A549 (cell line): ENCODE measurements around the gene PLEKHH3. TPM values are rescaled to one million over a fixed set of nuclear protein-coding genes. Genes with fewer than 3 reads are reported as not detected.
A peak's percentile ranks its signal among the peaks of the same experiment; 100 is the strongest.

ENCODE experiments used
- ATAC-seq, 2 experiments: fragments of 200-7000 bp in 1 of 2; fragments of >200 bp in 1 of 2; cut with Nextera tagmentation in 1 of 2; cut with Tn5 transposase in 1 of 2; 3 replicates each; pipeline versions ENCODE4 v1.8.0 to v1.9.1; 2018 to 2020; ENCODE audit warnings: mild to moderate bottlenecking in 1 of 2, moderate library complexity in 1 of 2
- CTCF ChIA-PET: fragments of 300-600 bp; sonication (Branson Sonifier 250); formaldehyde crosslinking; extraction: SDS; loops from one replicate; lab custom pipeline; 2021; ENCODE audit warnings: antibody characterized with exemption, inconsistent platforms; lab: Yijun Ruan, JAX
- POLR2A ChIA-PET: fragments of 350-600 bp; formaldehyde crosslinking; extraction: SDS; loops from one replicate; lab custom pipeline; 2021; ENCODE audit warnings: antibody characterized with exemption, inconsistent platforms; lab: Yijun Ruan, JAX
- DNase-seq, 2 experiments: peaks; one replicate each; pipeline versions ENCODE4 v3.0.0 to v3.0.0-alpha.2; 2011 to 2016; ENCODE audit warnings: low read depth in 1 of 2, low spot score in 1 of 2
- FAIRE-seq: peaks from 2 replicates; lab custom pipeline; 2011; peaks lifted over from hg19 to GRCh38; lab: Jason Lieb, UNC
- H3K27ac ChIP-seq, 2 experiments: fragments of >200 bp; sonication (Bioruptor Twin); formaldehyde crosslinking; 3 replicates each; pipeline ENCODE4 v1.5.1; 2016 to 2017
- H3K4me1 ChIP-seq: fragments of >200 bp; sonication (Bioruptor Twin); formaldehyde crosslinking; 3 replicates; pipeline ENCODE4 v1.6.1; 2016
- H3K4me2 ChIP-seq: fragments of >200 bp; sonication (Bioruptor Twin); formaldehyde crosslinking; 3 replicates; pipeline ENCODE4 v1.6.1; 2016
- H3K4me3 ChIP-seq: fragments of >200 bp; sonication (Bioruptor Twin); formaldehyde crosslinking; 3 replicates; pipeline ENCODE4 v1.5.1; 2016
- H3K9me3 ChIP-seq: fragments of >200 bp; sonication (Bioruptor Twin); formaldehyde crosslinking; 3 replicates; pipeline ENCODE4 v1.6.1; 2016
- BCL3 ChIP-seq: fragments of >200 bp; sonication (Bioruptor Twin); formaldehyde crosslinking; IDR thresholded peaks from 3 replicates; pipeline ENCODE4 v1.6.1; 2016
- CBX2 ChIP-seq: fragments of 200-600 bp; sonication (generic); IDR thresholded peaks from 2 replicates; pipeline ENCODE4 v1.6.1; 2016; ENCODE audit warnings: low read depth, mild to moderate bottlenecking, borderline replicate concordance
- CBX8 ChIP-seq: fragments of 200-600 bp; sonication (generic); IDR thresholded peaks from 2 replicates; pipeline ENCODE4 v1.6.1; 2016
- CEBPB ChIP-seq, 2 experiments: fragments of >200 bp in 1 of 2; sonication (Bioruptor Twin) in 1 of 2; formaldehyde crosslinking in 1 of 2; IDR thresholded peaks; 2 replicates each; pipeline ENCODE4 v1.6.1; 2012 to 2016
- EP300 ChIP-seq, 2 experiments: fragments of >200 bp; sonication (Bioruptor Twin); formaldehyde crosslinking; IDR thresholded peaks; 2 replicates in 1 of 2; 3 replicates in 1 of 2; pipeline ENCODE4 v1.6.1; 2016 to 2017
- ESRRA ChIP-seq: fragments of 150-350 bp; IDR thresholded peaks from 2 replicates; pipeline ENCODE4 v1.6.1; 2014; ENCODE audit warnings: mild to moderate bottlenecking, low read length, borderline replicate concordance
- FOSL2 ChIP-seq, 2 experiments: fragments of 450-650 bp in 1 of 2; fragments of >200 bp in 1 of 2; sonication (Bioruptor Twin) in 1 of 2; formaldehyde crosslinking; IDR thresholded peaks; 2 replicates each; pipeline versions ENCODE4 v1.5.0 to v1.6.1; 2016 to 2020; ENCODE audit warnings: mild to moderate bottlenecking in 1 of 2, moderate library complexity in 1 of 2
- HDAC2 ChIP-seq: fragments of 200-600 bp; sonication (generic); IDR thresholded peaks from 2 replicates; pipeline ENCODE4 v1.6.1; 2016
- HEYL ChIP-seq: fragments of 250-450 bp; sonication (Bioruptor Pico); IDR thresholded peaks from 2 replicates; pipeline ENCODE4 v1.8.0; 2021; ENCODE audit warnings: mild to moderate bottlenecking, moderate library complexity
- JUNB ChIP-seq: fragments of >200 bp; sonication (Bioruptor Twin); formaldehyde crosslinking; IDR thresholded peaks from 2 replicates; pipeline ENCODE4 v1.6.1; 2016
- MYC ChIP-seq: IDR thresholded peaks from 2 replicates; pipeline ENCODE4 v1.6.1; 2012; ENCODE audit warnings: mild to moderate bottlenecking, inconsistent platforms, low read length, improper control_type of control experiment, borderline replicate concordance
- NFE2L2 ChIP-seq: fragments of 150-350 bp; conservative IDR thresholded peaks from 2 replicates; pipeline ENCODE4 v1.6.1; 2014; ENCODE audit warnings: low read length
- NPAS2 ChIP-seq: fragments of 250-450 bp; sonication (Bioruptor Pico); IDR thresholded peaks from 2 replicates; pipeline ENCODE4 v1.8.0; 2022; ENCODE audit warnings: mild to moderate bottlenecking, moderate library complexity, borderline replicate concordance
- NR3C1 ChIP-seq: fragments of >200 bp; sonication (Bioruptor Twin); formaldehyde crosslinking; IDR thresholded peaks from 3 replicates; pipeline ENCODE4 v1.6.1; 2017
- PHF8 ChIP-seq: fragments of 200-600 bp; sonication (generic); IDR thresholded peaks from 2 replicates; pipeline ENCODE4 v1.6.1; 2016; ENCODE audit warnings: low read depth, mild to moderate bottlenecking, antibody characterized with exemption, moderate library complexity, borderline replicate concordance
- RARB ChIP-seq: fragments of 250-450 bp; sonication (Bioruptor Pico); IDR thresholded peaks from 2 replicates; pipeline ENCODE4 v1.8.0; 2021; ENCODE audit warnings: mild to moderate bottlenecking, moderate library complexity
- RCOR1 ChIP-seq: fragments of 150-350 bp; IDR thresholded peaks from 2 replicates; pipeline ENCODE4 v1.6.1; 2014; ENCODE audit warnings: antibody characterized with exemption, low read length, low read depth
- RNF2 ChIP-seq: fragments of 200-600 bp; sonication (generic); IDR thresholded peaks from 2 replicates; pipeline ENCODE4 v1.6.1; 2016; ENCODE audit warnings: low read depth, mild to moderate bottlenecking, antibody characterized with exemption, moderate library complexity, borderline replicate concordance
- USF2 ChIP-seq: fragments of 450-650 bp; IDR thresholded peaks from 2 replicates; pipeline ENCODE4 v1.6.1; 2014; ENCODE audit warnings: antibody characterized with exemption
- ZFP36 ChIP-seq: fragments of 450-650 bp; IDR thresholded peaks from 2 replicates; pipeline ENCODE4 v1.6.1; 2014; ENCODE audit warnings: borderline replicate concordance; ENCODE audit not compliant: partially characterized antibody
- WGBS: methylation state at CpG from one replicate; pipeline ENCODE4 v1.1.6; 2017; ENCODE audit errors: missing lambda C conversion rate; 5-methylcytosine and 5-hydroxymethylcytosine counted together
- polyA plus RNA-seq, 4 experiments: library from polyadenylated mRNA; depleted of rRNA in 3 of 4; stranded (reverse); fragments of >200 nt; fragmentation: RNase III in 1 of 4; extraction: RNeasy Plus Mini Kit Qiagen cat#74134 plus additional on column Dnase treatment in 1 of 4; gene quantifications; 2 replicates in 3 of 4; 3 replicates in 1 of 4; pipeline ENCODE4 v1.2.3, GENCODE V29; 2011 to 2017
- TF ChIP-seq, protein P1 (sequence below): IDR thresholded peaks from 2 replicates; pipeline ENCODE4 v1.6.1; 2012

Gene PLEKHH3
- polyA plus RNA-seq, 2 of the 4 experiments (the other 2 are of a cell fraction), result 5.5 to 14.0 TPM

GRCh38 chr17:42697108-42697811, 20.5 kb upstream of the PLEKHH3 start:
- Histone ChIP-seq H3K4me1 (peaks cover 6% of the 10 kb centered on the region; the same call in 2 of the 3 replicates), H3K27ac (no peak overlapping the region), H3K9me3 (no peaks in the 10 kb centered on the region), H3K4me2 (no peak overlapping the region)
- FAIRE-seq (peak; percentile 7), DNase-seq (no peak), ATAC-seq (no peak)
- WGBS, result 92% methylated on average over 18 of the region's 19 CpGs
- CTCF ChIA-PET, result interaction anchor here (1.0 to 5.8 kb wide), 7 partner anchors 7 to 232 kb away, joined by 3 to 43 read pairs (median 4); partner anchors contain the start of genes PLEKHH3 and PSMC3IP
- TF ChIP-seq ZFP36 (no peak), RCOR1 (no peak)
- TF ChIP-seq, all 56 proteins: peak for 0
- POLR2A ChIA-PET, result no interaction called here
- H3K4me3 ChIP-seq, result no peak overlapping the region

GRCh38 chr17:42695500-42695899, 18.7 kb upstream of the PLEKHH3 start:
- Histone ChIP-seq H3K4me2 (no peak overlapping the region), H3K27ac (no peak overlapping the region), H3K4me1 (peaks cover 6% of the 10 kb centered on the region; the same call in 2 of the 3 replicates), H3K4me3 (no peak overlapping the region), H3K9me3 (no peaks in the 10 kb centered on the region)
- ChIA-PET POLR2A (no interaction called here), CTCF (interaction anchor here (0.7 to 4.2 kb wide), 5 partner anchors 10 to 909 kb away, joined by 3 to 16 read pairs (median 6); partner anchors contain the start of genes JUP and PSMC3IP)
- WGBS, result 95% methylated on average over 20 of the region's 20 CpGs
- FAIRE-seq, result no peak
- TF ChIP-seq NFE2L2 (no peak), RNF2 (no peak), USF2 (no peak), ESRRA (no peak), HDAC2 (no peak), ZFP36 (no peak), EP300 (IDR thresholded peaks at IDR 0.05) (no peak), CEBPB (IDR thresholded peaks at IDR 0.05) (no peak), JUNB (no peak), NR3C1 (no peak), HEYL (CRISPR knock-in tag) (no peak), MYC (no peak), CBX8 (no peak), FOSL2 (IDR thresholded peaks at IDR 0.05) (no peak), FOSL2 (CRISPR knock-in tag; IDR thresholded peaks at IDR 0.05) (no peak), CBX2 (no peak), BCL3 (no peak)
- TF ChIP-seq, protein P1, sequence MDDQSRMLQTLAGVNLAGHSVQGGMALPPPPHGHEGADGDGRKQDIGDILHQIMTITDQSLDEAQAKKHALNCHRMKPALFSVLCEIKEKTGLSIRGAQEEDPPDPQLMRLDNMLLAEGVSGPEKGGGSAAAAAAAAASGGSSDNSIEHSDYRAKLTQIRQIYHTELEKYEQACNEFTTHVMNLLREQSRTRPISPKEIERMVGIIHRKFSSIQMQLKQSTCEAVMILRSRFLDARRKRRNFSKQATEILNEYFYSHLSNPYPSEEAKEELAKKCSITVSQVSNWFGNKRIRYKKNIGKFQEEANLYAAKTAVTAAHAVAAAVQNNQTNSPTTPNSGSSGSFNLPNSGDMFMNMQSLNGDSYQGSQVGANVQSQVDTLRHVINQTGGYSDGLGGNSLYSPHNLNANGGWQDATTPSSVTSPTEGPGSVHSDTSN, result no peak
- DNase-seq, result no peak
- ATAC-seq, result no peak

DNA sequence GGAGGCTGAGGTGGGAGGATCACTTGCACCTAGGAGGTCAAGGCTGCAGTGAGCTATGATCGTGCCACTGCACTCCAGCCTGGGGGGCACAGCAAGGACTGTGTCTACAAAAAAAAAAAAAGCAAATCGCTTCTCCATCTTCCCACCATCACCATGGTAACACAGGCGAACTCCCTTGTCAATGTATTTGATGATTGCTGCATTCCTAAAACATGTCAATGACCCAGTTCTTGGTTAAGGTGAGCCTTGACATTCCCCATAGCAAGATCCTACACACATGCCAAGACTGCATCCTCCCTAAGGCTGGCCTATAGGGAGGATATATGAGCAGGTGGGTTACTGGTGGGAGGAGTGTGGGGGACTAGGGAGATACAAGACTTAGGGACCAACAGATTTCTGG, 17.7 kb upstream of the PLEKHH3 start:
- ATAC-seq, result no peak
- POLR2A ChIA-PET, result no interaction called here

More for the DNA sequence above, 17.7 kb upstream of the PLEKHH3 start:
- FAIRE-seq, result no peak
- no peak overlapping the region for H3K4me3 ChIP-seq
- no peak overlapping the region for H3K4me2 ChIP-seq
- H3K9me3 ChIP-seq, result no peaks in the 10 kb centered on the region
- no peak overlapping the region for H3K27ac ChIP-seq
- TF ChIP-seq NPAS2 (CRISPR knock-in tag) (no peak), PHF8 (no peak), CBX8 (no peak), ESRRA (no peak), RARB (no peak)
- TF ChIP-seq, all 56 proteins: peak for 0
- CTCF ChIA-PET, result interaction anchor here (3.2 kb wide), 1 partner anchor 117 kb away, joined by 11 read pairs; the partner anchor contains the start of gene PSMC3IP
- WGBS, result 80% methylated on average over 3 of the region's 3 CpGs
- peaks cover 6% of the 10 kb centered on the region; the same call in 2 of the 3 replicates for H3K4me1 ChIP-seq
- no peak for DNase-seq
